Activated T-cell treated with anti-CD3 and anti-CD28 coated beads, Interleukin-2, amount 50 U/mL, for 4 hours (primary cell): ENCODE results near the gene PPIE. TPM values are rescaled to one million over a fixed set of nuclear protein-coding genes. Genes with fewer than 3 reads are reported as not detected.
A peak's percentile ranks its signal among the peaks of the same experiment; 100 is the strongest.
"Not testable (repeated sequence)": the region's sequence is repeated elsewhere in the genome, so short reads cannot be mapped to it uniquely, and the experiment has no call there.

Experiments used
- ATAC-seq, 2 donors: fragments of 200-7000 bp; cut with Tn5 transposase; one replicate each; pipeline ENCODE4 v1.10.0; 2021
- DNase-seq: peaks from one replicate; pipeline ENCODE4 v3.0.0-alpha.2; 2020
- H3K27me3 Mint-ChIP-seq: one replicate; pipeline ENCODE4 v1.8.0; 2021; ENCODE audit warnings: low read depth, mixed read lengths
- H3K36me3 Mint-ChIP-seq: one replicate; pipeline ENCODE4 v1.8.0; 2022; ENCODE audit warnings: mixed read lengths; ENCODE audit not compliant: insufficient read depth
- H3K4me1 Mint-ChIP-seq: one replicate; pipeline ENCODE4 v1.8.0; 2021; ENCODE audit warnings: low read depth, mixed read lengths
- H3K4me3 Mint-ChIP-seq: one replicate; pipeline ENCODE4 v1.8.0; 2021; ENCODE audit warnings: mild to moderate bottlenecking, moderate library complexity, mixed read lengths
- H3K9me3 Mint-ChIP-seq: one replicate; pipeline ENCODE4 v1.8.0; 2021; ENCODE audit warnings: mixed read lengths
- total RNA-seq, 3 donors: library from RNA; stranded (reverse); gene quantifications; one replicate each; pipeline ENCODE4 v1.2.1, GENCODE V29; 2021

Gene PPIE
- total RNA-seq, 3 donors from 2014 or later = 54.0 to 65.4 (median 63.2) TPM

- not testable (repeated sequence) for H3K4me1 Mint-ChIP-seq, H3K36me3 Mint-ChIP-seq, H3K27me3 Mint-ChIP-seq, DNase-seq, ATAC-seq, H3K9me3 Mint-ChIP-seq, H3K4me3 Mint-ChIP-seq
Measured at GRCh38 chr1:39775141-39775540, 36.5 kb downstream of the PPIE start.

- not testable (repeated sequence) for H3K36me3 Mint-ChIP-seq, H3K9me3 Mint-ChIP-seq, ATAC-seq, H3K4me1 Mint-ChIP-seq, DNase-seq, H3K27me3 Mint-ChIP-seq, H3K4me3 Mint-ChIP-seq
Measured at GRCh38 chr1:39775676-39776399, 37.2 kb downstream of the PPIE start.

- H3K36me3 Mint-ChIP-seq = no peaks in the 10 kb centered on the region
- no peaks in the 10 kb centered on the region for H3K9me3 Mint-ChIP-seq
- no peaks in the 10 kb centered on the region for H3K27me3 Mint-ChIP-seq
- ATAC-seq (no peak), DNase-seq (no peak)
- no peaks in the 10 kb centered on the region for H3K4me1 Mint-ChIP-seq
- no peak overlapping the region for H3K4me3 Mint-ChIP-seq
Measured at GRCh38 chr1:39776400-39776713, 37.7 kb downstream of the PPIE start.

- H3K4me3 Mint-ChIP-seq = no peak overlapping the region
- DNase-seq (no peak), ATAC-seq (no peak)
- H3K9me3 Mint-ChIP-seq = no peaks in the 10 kb centered on the region
- H3K27me3 Mint-ChIP-seq = no peaks in the 10 kb centered on the region
- H3K36me3 Mint-ChIP-seq = no peaks in the 10 kb centered on the region
- H3K4me1 Mint-ChIP-seq = no peaks in the 10 kb centered on the region
Measured at GRCh38 chr1:39776886-39777285, 38.2 kb downstream of the PPIE start.

GRCh38 chr1:39777306-39777705 lies 38.6 kb downstream of the PPIE start:
- H3K36me3 Mint-ChIP-seq = no peaks in the 10 kb centered on the region
- no peak overlapping the region for H3K4me3 Mint-ChIP-seq
- H3K27me3 Mint-ChIP-seq = no peaks in the 10 kb centered on the region
- H3K4me1 Mint-ChIP-seq = no peaks in the 10 kb centered on the region
- no peak for DNase-seq
- no peaks in the 10 kb centered on the region for H3K9me3 Mint-ChIP-seq
- no peak for ATAC-seq

GRCh38 chr1:39777896-39778295 lies 39.2 kb downstream of the PPIE start:
- not testable (repeated sequence) for H3K36me3 Mint-ChIP-seq, H3K9me3 Mint-ChIP-seq, ATAC-seq, H3K4me3 Mint-ChIP-seq, H3K27me3 Mint-ChIP-seq, DNase-seq, H3K4me1 Mint-ChIP-seq

GRCh38 chr1:39778463-39779099 lies 39.9 kb downstream of the PPIE start:
- H3K36me3 Mint-ChIP-seq, ATAC-seq, H3K27me3 Mint-ChIP-seq, H3K4me1 Mint-ChIP-seq, H3K4me3 Mint-ChIP-seq, H3K9me3 Mint-ChIP-seq, DNase-seq: not testable (repeated sequence)

DNA sequence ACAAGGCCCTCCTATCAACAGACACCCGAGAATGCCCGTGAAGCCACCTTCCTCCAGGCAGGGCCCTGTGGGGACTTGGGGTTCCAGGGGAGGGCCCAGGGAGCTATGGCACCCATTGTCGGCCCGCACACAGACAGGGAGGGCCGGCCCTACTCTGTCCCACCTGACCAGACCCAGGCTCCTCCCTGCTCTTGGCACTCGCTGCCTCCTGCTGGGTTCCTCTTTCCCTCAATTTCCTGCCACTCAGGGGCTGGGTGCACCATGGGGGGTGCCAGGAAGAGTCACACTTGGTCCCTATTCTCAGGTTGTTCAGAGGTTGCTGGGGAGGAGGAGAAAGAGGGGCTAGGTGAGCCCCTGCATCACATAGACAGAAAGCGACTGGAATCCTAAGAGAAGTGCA lies 40.5 kb downstream of the PPIE start:
- Mint-ChIP-seq H3K36me3 (no peaks in the 10 kb centered on the region), H3K27me3 (no peaks in the 10 kb centered on the region), H3K4me3 (no peak overlapping the region), H3K9me3 (no peaks in the 10 kb centered on the region), H3K4me1 (no peaks in the 10 kb centered on the region)
- no peak for ATAC-seq
- DNase-seq = no peak

DNA sequence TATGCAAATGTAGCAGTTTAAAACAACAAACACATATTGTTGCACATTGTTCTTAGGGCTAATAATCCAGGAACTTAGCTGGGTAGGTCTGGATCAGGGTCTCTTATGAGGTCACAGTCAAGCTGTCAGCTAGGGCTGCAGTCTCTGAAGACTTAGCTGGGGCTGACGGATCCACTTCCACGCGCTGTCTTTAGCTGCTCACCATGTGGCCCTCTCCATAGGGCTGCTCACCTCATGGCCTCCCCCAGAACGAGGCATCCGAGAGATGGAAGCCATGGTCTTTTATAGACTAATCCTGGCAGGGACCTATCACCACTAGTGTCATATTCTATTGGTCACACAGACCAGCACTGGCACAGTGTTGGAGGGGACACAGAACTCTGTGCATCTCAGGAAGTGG lies 41.1 kb downstream of the PPIE start:
- no peak overlapping the region for H3K4me3 Mint-ChIP-seq
- H3K27me3 Mint-ChIP-seq = no peaks in the 10 kb centered on the region
- H3K4me1 Mint-ChIP-seq = no peaks in the 10 kb centered on the region
- ATAC-seq = no peak
- H3K36me3 Mint-ChIP-seq = no peaks in the 10 kb centered on the region
- H3K9me3 Mint-ChIP-seq = no peaks in the 10 kb centered on the region
- DNase-seq = no peak

GRCh38 chr1:39781349-39781715 lies 42.6 kb downstream of the PPIE start:
- H3K4me1 Mint-ChIP-seq = no peaks in the 10 kb centered on the region
- no peak for ATAC-seq
- H3K27me3 Mint-ChIP-seq = no peaks in the 10 kb centered on the region
- H3K36me3 Mint-ChIP-seq = no peaks in the 10 kb centered on the region
- no peaks in the 10 kb centered on the region for H3K9me3 Mint-ChIP-seq
- H3K4me3 Mint-ChIP-seq = no peak overlapping the region
- no peak for DNase-seq

DNA sequence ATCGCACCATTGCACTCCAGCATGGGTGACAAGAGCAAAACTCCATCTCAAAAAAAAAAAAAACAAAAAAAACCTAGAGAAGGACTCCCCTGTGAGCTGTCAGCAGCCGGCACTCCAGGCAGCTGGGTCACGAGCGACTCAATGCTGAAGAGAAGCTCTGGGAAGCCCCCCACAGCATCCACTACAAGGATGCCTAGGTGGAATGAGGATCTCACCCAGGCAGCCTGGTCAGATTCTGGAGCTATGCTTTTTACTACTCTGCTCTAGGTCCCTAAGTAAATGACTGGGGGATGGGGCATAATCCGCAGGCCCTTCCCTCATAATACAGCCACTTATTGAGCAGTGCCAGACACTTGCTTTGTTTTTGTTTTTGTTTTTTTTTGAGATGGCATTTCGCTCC lies 43.4 kb downstream of the PPIE start:
- Mint-ChIP-seq H3K4me3 (no peak overlapping the region), H3K9me3 (no peaks in the 10 kb centered on the region), H3K27me3 (peaks cover 4% of the 10 kb centered on the region), H3K4me1 (no peaks in the 10 kb centered on the region), H3K36me3 (no peaks in the 10 kb centered on the region)
- ATAC-seq (no peak), DNase-seq (no peak)

- not testable (repeated sequence) for DNase-seq, H3K9me3 Mint-ChIP-seq, ATAC-seq, H3K36me3 Mint-ChIP-seq, H3K4me3 Mint-ChIP-seq, H3K4me1 Mint-ChIP-seq
- H3K27me3 Mint-ChIP-seq = peaks cover 10% of the 10 kb centered on the region
Measured at GRCh38 chr1:39782685-39783084, 44.0 kb downstream of the PPIE start.

GRCh38 chr1:39786303-39787107 lies 47.8 kb downstream of the PPIE start:
- not testable (repeated sequence) for H3K36me3 Mint-ChIP-seq, H3K4me1 Mint-ChIP-seq, DNase-seq, H3K9me3 Mint-ChIP-seq, ATAC-seq
- Mint-ChIP-seq H3K4me3 (peak overlapping the region; percentile 35), H3K27me3 (peaks cover 19% of the 10 kb centered on the region)

GRCh38 chr1:39787108-39787375 lies 48.4 kb downstream of the PPIE start:
- peak overlapping the region; percentile 13 for H3K4me3 Mint-ChIP-seq
- H3K4me1 Mint-ChIP-seq, H3K36me3 Mint-ChIP-seq, H3K9me3 Mint-ChIP-seq, ATAC-seq, DNase-seq: not testable (repeated sequence)
- peaks cover 19% of the 10 kb centered on the region for H3K27me3 Mint-ChIP-seq

DNA sequence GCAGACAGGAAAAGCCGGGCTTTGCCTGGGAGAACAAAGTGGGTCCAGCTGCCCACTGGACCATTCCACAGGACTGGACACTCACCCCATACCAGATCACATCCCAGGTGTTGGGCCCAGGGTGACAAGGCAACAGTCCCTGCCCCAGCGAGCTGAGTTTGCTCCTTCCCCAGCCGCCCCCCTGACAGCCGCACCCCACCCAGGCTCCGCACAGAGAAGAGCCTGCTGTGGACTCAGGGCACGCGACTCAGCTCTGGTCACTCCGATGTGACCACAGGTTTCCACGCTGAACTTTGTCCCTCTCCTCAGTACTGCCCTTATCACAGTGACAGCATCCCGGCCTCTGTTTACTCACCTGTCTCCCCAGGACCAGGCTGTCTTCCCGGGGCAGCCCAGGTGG lies 48.8 kb downstream of the PPIE start:
- Mint-ChIP-seq H3K4me3 (peak overlapping the region; percentile 33), H3K27me3 (peaks cover 19% of the 10 kb centered on the region), H3K9me3 (no peaks in the 10 kb centered on the region), H3K36me3 (no peaks in the 10 kb centered on the region), H3K4me1 (peaks cover 6% of the 10 kb centered on the region)
- ATAC-seq = no peak
- no peak for DNase-seq
